Breast epithelium (tissue), 4 donors: Measurements from ENCODE around the gene DPH6. TPM values are rescaled to one million over a fixed set of nuclear protein-coding genes. Genes with fewer than 3 reads are reported as not detected.

ENCODE experiments used
- DNase-seq, 2 donors: peaks; one replicate each; pipeline ENCODE4 v3.0.0-alpha.2; 2019; ENCODE audit warnings: low spot score in 2 of 2
- H3K27ac ChIP-seq, 2 donors: fragments of 200-600 bp; sonication (generic) in 1 of 2; one replicate each; pipeline ENCODE4 v1.5.1; 2016 to 2019; ENCODE audit warnings: mild to moderate bottlenecking in 1 of 2
- H3K27me3 ChIP-seq, 2 donors: fragments of 200-600 bp; sonication (generic) in 1 of 2; one replicate each; pipeline versions ENCODE4 v1.5.1 to v1.6.0; 2017 to 2019; ENCODE audit warnings: control low read depth in 1 of 2, mild to moderate bottlenecking in 1 of 2
- H3K36me3 ChIP-seq: fragments of 200-600 bp; one replicate; pipeline ENCODE4 v1.5.1; 2019
- H3K4me1 ChIP-seq, 2 donors: fragments of 200-600 bp; sonication (generic); one replicate each; pipeline ENCODE4 v1.5.1; 2016 to 2019; ENCODE audit warnings: control low read depth in 1 of 2
- H3K4me3 ChIP-seq, 3 donors: fragments of 200-600 bp; sonication (generic); 1 replicate in 2 of 3; 2 replicates in 1 of 3; pipeline ENCODE4 v1.5.1; 2016 to 2019; ENCODE audit warnings: mild to moderate bottlenecking in 3 of 3, moderate library complexity in 2 of 3
- H3K9me3 ChIP-seq, 2 donors: fragments of 200-600 bp; sonication (generic) in 1 of 2; one replicate each; pipeline ENCODE4 v1.5.1; 2016 to 2019; ENCODE audit warnings: control low read depth in 1 of 2
- CTCF ChIP-seq, 3 donors: fragments of 450-650 bp; IDR thresholded peaks; one replicate each; pipeline ENCODE4 v1.5.1; 2016 to 2017; ENCODE audit warnings: antibody characterized with exemption in 3 of 3, mild to moderate bottlenecking in 3 of 3, moderate library complexity in 3 of 3
- POLR2A ChIP-seq: fragments of 450-650 bp; IDR thresholded peaks from one replicate; pipeline ENCODE4 v1.6.1; 2016; ENCODE audit warnings: antibody characterized with exemption, mild to moderate bottlenecking, moderate library complexity
- POLR2AphosphoS5 ChIP-seq, 3 donors: sonication (generic); formaldehyde crosslinking; IDR thresholded peaks; one replicate each; pipeline ENCODE4 v1.6.1; 2017; ENCODE audit warnings: antibody characterized with exemption in 3 of 3
- intact Hi-C: fragments of 100-400 bp; cut with DNase I; formaldehyde crosslinking; loops from one replicate; pipeline ENCODE4 v1.15.1; 2023; ENCODE audit warnings: low total_unique reads
- total RNA-seq, 3 donors: library from RNA; depleted of rRNA; stranded (reverse); fragments of >200 nt; gene quantifications; one replicate each; pipeline ENCODE4 v1.1.0, GENCODE V29; 2016

Gene DPH6
- total RNA-seq, 3 donors from 2014 or later, result 18.0 to 25.2 (median 20.8) TPM

DNA sequence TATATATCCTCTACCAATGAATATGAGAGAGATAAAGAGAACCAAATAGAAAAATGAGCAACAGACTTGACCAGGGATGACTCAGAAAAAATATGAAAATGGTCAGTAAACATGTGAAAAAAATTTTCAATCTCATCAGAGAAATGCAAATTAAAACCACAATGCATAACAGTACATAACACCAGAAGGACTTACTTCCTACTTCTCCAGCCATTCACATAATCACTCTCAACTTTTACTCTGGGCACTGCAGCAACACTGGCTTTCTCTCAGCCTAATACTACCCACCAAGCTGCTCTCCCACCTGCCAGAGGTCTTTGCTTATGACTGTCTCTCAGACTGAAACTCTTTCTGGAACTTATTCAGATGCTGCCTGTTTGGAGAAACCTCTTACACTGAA lies 49.4 kb downstream of the DPH6 start:
- no peaks in the 10 kb centered on the region for H3K36me3 ChIP-seq
- TF ChIP-seq CTCF (IDR thresholded peaks at IDR 0.05), result no peak
- TF ChIP-seq POLR2A, result no peak
- no peak for TF ChIP-seq POLR2AphosphoS5 (IDR thresholded peaks at IDR 0.05)
- H3K27me3 ChIP-seq, result no peaks in the 10 kb centered on the region
- H3K4me1 ChIP-seq, result no peaks in the 10 kb centered on the region
- no peaks in the 10 kb centered on the region for H3K9me3 ChIP-seq
- no peak overlapping the region for H3K27ac ChIP-seq
- H3K4me3 ChIP-seq, result no peak overlapping the region
- no peak for DNase-seq
- intact Hi-C loops, result no loop called here

- H3K27ac ChIP-seq, result no peak overlapping the region
- H3K4me3 ChIP-seq, result no peak overlapping the region
- H3K4me1 ChIP-seq, result no peaks in the 10 kb centered on the region
- intact Hi-C loops, result no loop called here
- no peak for DNase-seq
- no peak for TF ChIP-seq POLR2A
- no peak for TF ChIP-seq CTCF (IDR thresholded peaks at IDR 0.05)
- TF ChIP-seq POLR2AphosphoS5 (IDR thresholded peaks at IDR 0.05), result no peak
- H3K9me3 ChIP-seq, result no peaks in the 10 kb centered on the region
- no peaks in the 10 kb centered on the region for H3K27me3 ChIP-seq
- no peaks in the 10 kb centered on the region for H3K36me3 ChIP-seq
Observed at GRCh38 chr15:35495080-35495479, 50.9 kb downstream of the DPH6 start.

- intact Hi-C loops, result no loop called here
- no peaks in the 10 kb centered on the region for H3K27me3 ChIP-seq
- DNase-seq, result no peak
- peaks cover 6 to 7% of the 10 kb centered on the region in 2 donors for H3K9me3 ChIP-seq
- no peak overlapping the region for H3K4me3 ChIP-seq
- TF ChIP-seq POLR2A (no peak), POLR2AphosphoS5 (IDR thresholded peaks at IDR 0.05) (no peak), CTCF (IDR thresholded peaks at IDR 0.05) (no peak)
- no peaks in the 10 kb centered on the region for H3K4me1 ChIP-seq
- H3K36me3 ChIP-seq, result no peaks in the 10 kb centered on the region
- no peak overlapping the region for H3K27ac ChIP-seq
Observed at GRCh38 chr15:35491999-35492398, 54.0 kb downstream of the DPH6 start.

GRCh38 chr15:35491173-35491572 lies 54.8 kb downstream of the DPH6 start:
- DNase-seq, result no peak
- intact Hi-C loops, result no loop called here
- no peaks in the 10 kb centered on the region for H3K36me3 ChIP-seq
- no peaks in the 10 kb centered on the region for H3K4me1 ChIP-seq
- no peaks in the 10 kb centered on the region for H3K27me3 ChIP-seq
- H3K4me3 ChIP-seq, result no peak overlapping the region
- TF ChIP-seq CTCF (IDR thresholded peaks at IDR 0.05), result no peak
- no peak for TF ChIP-seq POLR2A
- TF ChIP-seq POLR2AphosphoS5 (IDR thresholded peaks at IDR 0.05), result no peak
- H3K27ac ChIP-seq, result no peak overlapping the region
- H3K9me3 ChIP-seq, result peaks cover 9 to 15% of the 10 kb centered on the region in 2 donors

DNA sequence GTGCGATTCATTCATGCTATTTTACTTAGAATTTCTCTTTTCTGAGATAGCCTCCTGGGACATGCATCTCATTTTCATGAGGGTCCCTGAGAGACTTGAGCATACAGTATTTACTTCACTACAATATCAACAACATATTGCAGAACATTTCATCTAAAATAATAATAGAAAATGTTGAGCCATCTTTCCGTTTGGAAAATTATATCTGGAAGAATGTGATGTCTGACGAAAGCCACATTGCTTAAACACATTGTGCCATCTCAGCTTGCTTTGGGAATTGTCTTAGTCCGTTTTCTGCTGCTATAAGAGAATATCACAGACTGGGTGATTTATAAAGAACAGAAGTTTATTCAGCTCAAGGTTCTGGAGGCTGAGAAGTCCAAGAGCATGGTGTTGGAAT lies 55.5 kb downstream of the DPH6 start:
- Histone ChIP-seq H3K36me3 (no peaks in the 10 kb centered on the region), H3K27me3 (no peaks in the 10 kb centered on the region), H3K27ac (no peak overlapping the region), H3K4me1 (no peaks in the 10 kb centered on the region), H3K9me3 (peaks cover 9 to 19% of the 10 kb centered on the region in 2 donors), H3K4me3 (no peak overlapping the region)
- intact Hi-C loops, result no loop called here
- TF ChIP-seq CTCF (IDR thresholded peaks at IDR 0.05) (no peak), POLR2A (no peak), POLR2AphosphoS5 (IDR thresholded peaks at IDR 0.05) (no peak)
- DNase-seq, result no peak
